HuH-7.5 (cell line): ENCODE measurements around the gene UBE2J2.
A peak's percentile ranks its signal among the peaks of the same experiment; 100 is the strongest.
"Not testable (repeated sequence)": the region's sequence is repeated elsewhere in the genome, so short reads cannot be mapped to it uniquely, and the experiment has no call there.

Experiments
- DNase-seq: peaks from one replicate; pipeline ENCODE4 v3.0.0; 2011; ENCODE audit warnings: low spot score

UBE2J2 gene

GRCh38 chr1:1255611-1256010 is 18.0 kb downstream of the UBE2J2 start:
- no peak for DNase-seq

- no peak for DNase-seq
Observed at GRCh38 chr1:1255078-1255477, 18.6 kb downstream of the UBE2J2 start.

GRCh38 chr1:1254667-1254998 is 19.0 kb downstream of the UBE2J2 start:
- no peak for DNase-seq

GRCh38 chr1:1253972-1254666 is 19.5 kb downstream of the UBE2J2 start:
- no peak for DNase-seq

- DNase-seq = no peak
Observed at GRCh38 chr1:1253314-1253713, 20.3 kb downstream of the UBE2J2 start.

GRCh38 chr1:1250786-1251284 is 22.8 kb downstream of the UBE2J2 start:
- DNase-seq = no peak

GRCh38 chr1:1248009-1248913 is 25.4 kb downstream of the UBE2J2 start:
- not testable (repeated sequence) for DNase-seq

- DNase-seq = no peak
Observed at GRCh38 chr1:1247341-1247913, 26.2 kb downstream of the UBE2J2 start.

- peak; percentile 57 for DNase-seq
Observed at GRCh38 chr1:1246577-1247340, 26.9 kb downstream of the UBE2J2 start, which contains the start of gene C1QTNF12. TSS of gene C1QTNF12 (minus strand) at chr1:1246722. CDS start at chr1:1246690, 32 bp downstream.

- no peak for DNase-seq
Observed at GRCh38 chr1:1245817-1246576, 27.7 kb downstream of the UBE2J2 start.

GRCh38 chr1:1245178-1245816 is 28.4 kb downstream of the UBE2J2 start:
- DNase-seq = no peak

GRCh38 chr1:1244192-1244811 is 29.4 kb downstream of the UBE2J2 start:
- DNase-seq = no peak

- DNase-seq = no peak
Observed at GRCh38 chr1:1243807-1244191, 29.9 kb downstream of the UBE2J2 start.

- no peak for DNase-seq
Observed at GRCh38 chr1:1243266-1243660, 30.4 kb downstream of the UBE2J2 start.

- no peak for DNase-seq
Observed at GRCh38 chr1:1242461-1243265, 31.0 kb downstream of the UBE2J2 start.

- DNase-seq = no peak
Observed at GRCh38 chr1:1241588-1242219, 31.9 kb downstream of the UBE2J2 start.

GRCh38 chr1:1240822-1241587 is 32.6 kb downstream of the UBE2J2 start:
- no peak for DNase-seq

GRCh38 chr1:1240348-1240732 is 33.3 kb downstream of the UBE2J2 start:
- DNase-seq = no peak
